ENCODE measurements around the gene BRD3OS. TPM values are rescaled to one million over a fixed set of nuclear protein-coding genes. Genes with fewer than 3 reads are reported as not detected.

Gene BRD3OS
- total and polyA plus RNA-seq, 7 donors = 3.9 to 19.4 (median 11.7) TPM

DNA sequence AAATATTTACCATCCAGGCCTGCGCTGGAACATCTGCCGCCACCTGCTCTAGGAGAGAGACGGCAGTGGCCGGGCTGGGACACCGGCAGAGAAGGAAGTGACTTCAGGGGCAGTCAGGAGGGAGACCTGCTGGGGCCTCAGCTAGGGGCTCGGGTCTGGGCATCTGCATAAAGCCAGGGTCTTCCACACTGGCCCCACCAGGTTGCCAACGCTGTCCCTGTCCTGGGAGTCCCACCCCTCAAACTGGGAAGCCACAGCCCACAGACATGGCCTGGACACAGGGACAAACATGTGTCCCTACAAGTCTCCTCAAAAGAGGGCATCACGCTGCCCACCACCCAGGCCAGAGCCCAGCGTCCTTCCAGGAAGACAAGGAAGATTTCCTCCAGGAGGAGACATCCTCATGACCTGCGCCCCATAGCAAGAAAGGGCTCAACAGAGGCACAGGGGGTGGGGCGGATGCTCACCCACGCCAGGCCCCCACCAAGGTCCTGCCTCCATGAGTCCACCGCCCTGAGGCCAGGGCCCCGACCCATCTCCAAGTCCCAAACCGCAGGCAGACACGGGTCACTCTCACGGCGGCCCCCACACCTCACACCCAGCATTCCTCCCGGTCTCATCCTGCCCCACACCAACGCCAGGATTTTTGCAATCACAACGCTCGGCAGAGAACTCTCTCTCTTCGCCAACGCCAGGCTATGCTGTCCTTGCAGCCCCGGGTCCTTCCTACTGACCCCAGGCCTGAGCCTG is 42.1 kb upstream of the BRD3OS start:
- TF ChIP-seq, protein P1, sequence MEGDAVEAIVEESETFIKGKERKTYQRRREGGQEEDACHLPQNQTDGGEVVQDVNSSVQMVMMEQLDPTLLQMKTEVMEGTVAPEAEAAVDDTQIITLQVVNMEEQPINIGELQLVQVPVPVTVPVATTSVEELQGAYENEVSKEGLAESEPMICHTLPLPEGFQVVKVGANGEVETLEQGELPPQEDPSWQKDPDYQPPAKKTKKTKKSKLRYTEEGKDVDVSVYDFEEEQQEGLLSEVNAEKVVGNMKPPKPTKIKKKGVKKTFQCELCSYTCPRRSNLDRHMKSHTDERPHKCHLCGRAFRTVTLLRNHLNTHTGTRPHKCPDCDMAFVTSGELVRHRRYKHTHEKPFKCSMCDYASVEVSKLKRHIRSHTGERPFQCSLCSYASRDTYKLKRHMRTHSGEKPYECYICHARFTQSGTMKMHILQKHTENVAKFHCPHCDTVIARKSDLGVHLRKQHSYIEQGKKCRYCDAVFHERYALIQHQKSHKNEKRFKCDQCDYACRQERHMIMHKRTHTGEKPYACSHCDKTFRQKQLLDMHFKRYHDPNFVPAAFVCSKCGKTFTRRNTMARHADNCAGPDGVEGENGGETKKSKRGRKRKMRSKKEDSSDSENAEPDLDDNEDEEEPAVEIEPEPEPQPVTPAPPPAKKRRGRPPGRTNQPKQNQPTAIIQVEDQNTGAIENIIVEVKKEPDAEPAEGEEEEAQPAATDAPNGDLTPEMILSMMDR (IDR thresholded peaks at IDR 0.05) = no peak
- TF ChIP-seq POLR2AphosphoS5 (IDR thresholded peaks at IDR 0.05) (no peak), EP300 (IDR thresholded peaks at IDR 0.05) (no peak), POLR2A (IDR thresholded peaks at IDR 0.05) (no peak)
- intact Hi-C loops (cut with DNase I) = no loop called here
- Histone ChIP-seq H3K4me3 (no peak overlapping the region), H3K4me1 (peaks cover 0 to 20% (median 16%) of the 10 kb centered on the region in 4 donors), H3K36me3 (no peaks in the 10 kb centered on the region), H3K9me3 (no peaks in the 10 kb centered on the region), H3K27ac (no peak overlapping the region), H3K27me3 (no peaks in the 10 kb centered on the region)
- 88 to 90% methylated on average over 25 of the region's 25 CpGs for WGBS, 2 donors
- DNase-seq = peak; percentile 61

DNA sequence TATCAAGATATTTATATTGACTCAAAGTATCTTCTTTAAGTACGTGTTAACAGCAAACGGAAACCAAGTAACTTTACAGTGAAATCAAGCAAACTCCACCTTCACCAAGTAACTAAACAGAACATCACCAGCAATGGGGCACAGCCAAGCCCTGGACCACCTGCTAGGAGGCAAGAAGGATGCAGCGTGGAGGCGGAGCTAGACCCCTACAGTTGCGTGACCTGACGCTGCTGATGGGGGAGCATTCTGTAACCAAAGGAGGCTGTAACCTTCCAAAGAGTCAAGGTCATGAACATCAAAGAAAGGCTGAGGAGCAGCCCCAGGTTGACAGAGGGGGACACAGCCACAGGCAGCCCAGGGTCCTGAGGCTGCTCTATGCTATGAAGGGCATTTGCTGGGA is 39.2 kb upstream of the BRD3OS start:
- Histone ChIP-seq H3K4me1 (peaks cover 0 to 13% (median 11%) of the 10 kb centered on the region in 4 donors), H3K27ac (no peak overlapping the region), H3K36me3 (no peaks in the 10 kb centered on the region), H3K4me3 (no peak overlapping the region), H3K9me3 (no peaks in the 10 kb centered on the region), H3K27me3 (no peaks in the 10 kb centered on the region)
- no peak for DNase-seq
- WGBS, 2 donors = 75 to 90% methylated on average over 6 of the region's 6 CpGs
- TF ChIP-seq, protein P1 (IDR thresholded peaks at IDR 0.05) = no peak
- no peak for TF ChIP-seq EP300 (IDR thresholded peaks at IDR 0.05)
- no peak for TF ChIP-seq POLR2AphosphoS5 (IDR thresholded peaks at IDR 0.05)
- no peak for TF ChIP-seq POLR2A (IDR thresholded peaks at IDR 0.05)
- intact Hi-C loops (cut with DNase I) = no loop called here

DNA sequence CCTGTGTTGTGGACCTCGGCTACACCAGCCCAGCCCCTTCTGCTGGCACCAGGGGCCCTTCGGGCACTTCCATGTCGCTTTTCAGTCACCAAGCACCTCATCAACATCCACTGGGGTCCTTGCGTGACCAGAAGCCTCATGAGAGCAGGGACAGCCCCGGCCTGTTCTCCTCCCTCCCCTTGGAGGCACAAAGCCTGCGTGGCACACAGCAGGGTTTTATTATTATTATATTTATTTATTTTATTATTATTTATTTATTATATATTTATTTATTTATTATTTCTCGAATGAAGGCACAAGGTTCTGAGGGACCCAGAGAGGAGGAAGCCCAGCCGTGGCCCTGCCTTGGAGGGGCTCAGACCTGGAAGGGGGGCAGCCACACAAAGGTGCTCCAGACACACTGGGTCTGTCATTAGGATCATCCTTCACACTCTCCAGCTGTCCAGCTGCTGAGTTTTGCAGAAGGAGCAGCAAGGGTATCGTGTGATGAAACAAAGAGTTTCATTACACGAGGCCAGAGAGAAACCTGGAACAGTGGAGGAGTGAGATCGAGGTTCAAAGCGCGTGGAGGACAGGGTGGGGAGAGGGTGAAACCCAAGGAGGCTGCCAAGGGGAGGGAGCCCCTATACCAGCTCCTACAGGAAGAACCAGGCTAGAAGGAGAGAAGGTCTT is 38.4 kb upstream of the BRD3OS start:
- Histone ChIP-seq H3K27ac (no peak overlapping the region), H3K27me3 (no peaks in the 10 kb centered on the region), H3K9me3 (no peaks in the 10 kb centered on the region), H3K4me3 (no peak overlapping the region), H3K4me1 (peaks cover 0 to 20% (median 17%) of the 10 kb centered on the region in 4 donors), H3K36me3 (no peaks in the 10 kb centered on the region)
- WGBS, 2 donors = 86 to 88% methylated on average over 13 of the region's 13 CpGs
- intact Hi-C loops (cut with DNase I) = no loop called here
- TF ChIP-seq POLR2A (IDR thresholded peaks at IDR 0.05) (no peak), POLR2AphosphoS5 (IDR thresholded peaks at IDR 0.05) (no peak), EP300 (IDR thresholded peaks at IDR 0.05) (no peak)
- TF ChIP-seq, protein P1 (IDR thresholded peaks at IDR 0.05) = no peak
- no peak for DNase-seq

DNA sequence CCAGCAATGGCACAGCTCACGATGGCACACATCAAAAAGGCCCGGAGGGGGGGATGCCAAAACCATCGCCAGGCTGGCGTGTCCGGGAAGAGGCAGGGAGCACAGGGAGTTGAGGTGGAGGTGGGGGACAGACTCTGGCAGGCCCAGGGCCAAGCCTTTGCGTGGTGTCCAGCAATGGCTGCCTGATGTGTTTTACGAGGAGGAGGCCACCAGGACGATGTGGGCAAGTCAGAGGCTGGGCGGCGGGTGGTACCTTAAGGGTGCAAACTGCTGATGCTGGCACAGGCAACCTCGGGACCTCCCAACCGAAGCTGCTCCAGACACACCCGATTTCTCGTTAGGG is 37.9 kb upstream of the BRD3OS start:
- Histone ChIP-seq H3K27ac (no peak overlapping the region), H3K9me3 (no peaks in the 10 kb centered on the region), H3K4me1 (peaks cover 0 to 20% (median 17%) of the 10 kb centered on the region in 4 donors), H3K36me3 (no peaks in the 10 kb centered on the region), H3K4me3 (no peak overlapping the region), H3K27me3 (no peaks in the 10 kb centered on the region)
- no peak for TF ChIP-seq POLR2A (IDR thresholded peaks at IDR 0.05)
- TF ChIP-seq EP300 (IDR thresholded peaks at IDR 0.05) = no peak
- no peak for TF ChIP-seq POLR2AphosphoS5 (IDR thresholded peaks at IDR 0.05)
- TF ChIP-seq, protein P1 (IDR thresholded peaks at IDR 0.05) = no peak
- intact Hi-C loops (cut with DNase I) = no loop called here
- WGBS, 2 donors = 91 to 93% methylated on average over 14 of the region's 14 CpGs
- DNase-seq = peak; percentile 65
